Tibial nerve (tissue), 4 donors: ENCODE measurements around the gene CTSL. TPM values are rescaled to one million over a fixed set of nuclear protein-coding genes. Genes with fewer than 3 reads are reported as not detected.

Experiments
- DNase-seq, 2 donors: peaks; one replicate each; pipeline ENCODE4 v3.0.0-alpha.2; 2019; ENCODE audit warnings: low spot score in 2 of 2
- H3K27ac ChIP-seq, 4 donors: fragments of 200-600 bp; sonication (generic) in 3 of 4; one replicate each; pipeline ENCODE4 v1.5.1; 2017 to 2019; ENCODE audit warnings: mild to moderate bottlenecking in 1 of 4
- H3K27me3 ChIP-seq, 2 donors: fragments of 200-600 bp; sonication (generic) in 1 of 2; one replicate each; pipeline versions ENCODE4 v1.5.1 to v1.6.0; 2017 to 2019
- H3K36me3 ChIP-seq, 3 donors: fragments of 200-600 bp; sonication (generic); one replicate each; pipeline ENCODE4 v1.5.1; 2018 to 2019
- H3K4me1 ChIP-seq, 4 donors: fragments of 200-600 bp; sonication (generic) in 3 of 4; one replicate each; pipeline ENCODE4 v1.5.1; 2017 to 2019
- H3K4me3 ChIP-seq, 4 donors: fragments of 200-600 bp; sonication (generic) in 3 of 4; one replicate each; pipeline ENCODE4 v1.5.1; 2017 to 2019; ENCODE audit warnings: mild to moderate bottlenecking in 1 of 4, moderate library complexity in 1 of 4
- H3K9me3 ChIP-seq, 4 donors: fragments of 200-600 bp; sonication (generic) in 3 of 4; one replicate each; pipeline ENCODE4 v1.5.1; 2017 to 2019
- CTCF ChIP-seq, 5 experiments: fragments of 200-600 bp in 3 of 5; fragments of 450-650 bp in 2 of 5; sonication (generic) in 3 of 5; IDR thresholded peaks; one replicate each; pipeline ENCODE4 v1.5.1; 2016 to 2019; ENCODE audit warnings: antibody characterized with exemption in 5 of 5, mild to moderate bottlenecking in 3 of 5, moderate library complexity in 2 of 5
- EP300 ChIP-seq, 2 donors: sonication (generic); formaldehyde crosslinking; IDR thresholded peaks; one replicate each; pipeline ENCODE4 v1.6.1; 2017; ENCODE audit warnings: antibody characterized with exemption in 2 of 2, mild to moderate bottlenecking in 1 of 2
- POLR2A ChIP-seq, 2 donors: fragments of 450-650 bp; IDR thresholded peaks; one replicate each; pipeline ENCODE4 v1.6.1; 2017; ENCODE audit warnings: antibody characterized with exemption in 2 of 2, mild to moderate bottlenecking in 2 of 2, moderate library complexity in 2 of 2
- WGBS, 2 donors: methylation state at CpG; one replicate each; pipeline ENCODE4 v1.1.5; 2018; 5-methylcytosine and 5-hydroxymethylcytosine counted together
- total RNA-seq, 4 donors: library from RNA; depleted of rRNA; stranded (reverse); fragments of >200 nt; gene quantifications; one replicate each; pipeline ENCODE4 v1.1.0, GENCODE V29; 2016

Gene CTSL
- total RNA-seq, 4 donors from 2014 or later, result 77.7 to 181 (median 100) TPM

GRCh38 chr9:87681271-87682061 lies 44.5 kb upstream of the CTSL start:
- no peak for TF ChIP-seq POLR2A (IDR thresholded peaks at IDR 0.05)
- TF ChIP-seq CTCF (IDR thresholded peaks at IDR 0.05), result no peak
- TF ChIP-seq EP300 (IDR thresholded peaks at IDR 0.05), result no peak
- DNase-seq, result no peak
- Histone ChIP-seq H3K36me3 (peaks cover 0 to 15% (median 0%) of the 10 kb centered on the region in 3 donors), H3K4me3 (no peak overlapping the region), H3K27me3 (no peaks in the 10 kb centered on the region), H3K4me1 (peaks cover 0 to 23% (median 5%) of the 10 kb centered on the region in 4 donors), H3K9me3 (no peaks in the 10 kb centered on the region), H3K27ac (no peak overlapping the region)
- WGBS, 2 donors, result 85 to 87% methylated on average over 11 of the region's 11 CpGs

GRCh38 chr9:87682085-87682484 lies 43.8 kb upstream of the CTSL start:
- no peaks in the 10 kb centered on the region for H3K27me3 ChIP-seq
- H3K4me1 ChIP-seq, result peaks cover 0 to 27% (median 5%) of the 10 kb centered on the region in 4 donors
- H3K27ac ChIP-seq, result no peak overlapping the region
- WGBS, 2 donors, result 78 to 79% methylated on average over 4 of the region's 4 CpGs
- TF ChIP-seq CTCF (IDR thresholded peaks at IDR 0.05) (no peak), EP300 (IDR thresholded peaks at IDR 0.05) (no peak)
- no peak for DNase-seq
- H3K36me3 ChIP-seq, result peaks cover 0 to 15% (median 0%) of the 10 kb centered on the region in 3 donors
- no peak overlapping the region for H3K4me3 ChIP-seq
- no peaks in the 10 kb centered on the region for H3K9me3 ChIP-seq

GRCh38 chr9:87682618-87683017 lies 43.3 kb upstream of the CTSL start:
- H3K36me3 ChIP-seq, result peaks cover 0 to 15% (median 0%) of the 10 kb centered on the region in 3 donors

GRCh38 chr9:87683751-87684626 lies 41.9 kb upstream of the CTSL start:
- 72 to 85% methylated on average over 19 to 24 of the region's 24 CpGs for WGBS, 2 donors
- DNase-seq, result no peak
- Histone ChIP-seq H3K9me3 (no peaks in the 10 kb centered on the region), H3K27ac (no peak overlapping the region), H3K4me3 (no peak overlapping the region), H3K27me3 (no peaks in the 10 kb centered on the region), H3K4me1 (peaks cover 0 to 23% (median 5%) of the 10 kb centered on the region in 4 donors), H3K36me3 (peaks cover 0 to 15% (median 0%) of the 10 kb centered on the region in 3 donors)
- TF ChIP-seq EP300 (IDR thresholded peaks at IDR 0.05), result no peak

More at GRCh38 chr9:87682618-87683017, 43.3 kb upstream of the CTSL start:
- Histone ChIP-seq H3K27me3 (no peaks in the 10 kb centered on the region), H3K9me3 (no peaks in the 10 kb centered on the region), H3K27ac (no peak overlapping the region), H3K4me1 (peaks cover 0 to 27% (median 5%) of the 10 kb centered on the region in 4 donors), H3K4me3 (no peak overlapping the region)
- no peak for TF ChIP-seq CTCF (IDR thresholded peaks at IDR 0.05)
- TF ChIP-seq EP300 (IDR thresholded peaks at IDR 0.05), result no peak
- no peak for TF ChIP-seq POLR2A (IDR thresholded peaks at IDR 0.05)
- no peak for DNase-seq
- whole genome bisulfite sequencing, 2 donors, result 88 to 90% methylated on average over 4 of the region's 4 CpGs

- no peaks in the 10 kb centered on the region for H3K9me3 ChIP-seq
- H3K4me1 ChIP-seq, result peaks cover 0 to 23% (median 5%) of the 10 kb centered on the region in 4 donors
- H3K36me3 ChIP-seq, result peaks cover 0 to 15% (median 0%) of the 10 kb centered on the region in 3 donors
- H3K27me3 ChIP-seq, result no peaks in the 10 kb centered on the region
- H3K27ac ChIP-seq, result no peak overlapping the region
- peak; percentile 50 to 62 (median 60) for TF ChIP-seq CTCF (IDR thresholded peaks at IDR 0.05)
- no peak for TF ChIP-seq POLR2A (IDR thresholded peaks at IDR 0.05)
- peak in 1 of 2 donors; percentile 52 for DNase-seq
- 37 to 51% methylated on average over 11 of the region's 11 CpGs for WGBS, 2 donors
- H3K4me3 ChIP-seq, result no peak overlapping the region
Measured at GRCh38 chr9:87684627-87685219, 41.2 kb upstream of the CTSL start.
